KMS-11 (cell line): Measurements from ENCODE around the gene CASK.
"Not testable (repeated sequence)": the region's sequence is repeated elsewhere in the genome, so short reads cannot be mapped to it uniquely, and the experiment has no call there.

Source experiments
- H2AFZ ChIP-seq: fragments of 200-600 bp; sonication (generic); 2 replicates; pipeline ENCODE4 v1.6.1; 2016; ENCODE audit warnings: antibody characterized with exemption, mixed run types, low read depth
- H3K27ac ChIP-seq: fragments of 200-600 bp; sonication (generic); 2 replicates; pipeline ENCODE4 v1.6.1; 2016; ENCODE audit warnings: mild to moderate bottlenecking, mixed run types
- H3K27me3 ChIP-seq: fragments of 200-600 bp; sonication (generic); 2 replicates; pipeline ENCODE4 v1.6.1; 2017; ENCODE audit warnings: mild to moderate bottlenecking, low read depth, mixed run types, moderate library complexity; ENCODE audit not compliant: insufficient read depth
- H3K36me3 ChIP-seq: fragments of 200-600 bp; sonication (generic); 2 replicates; pipeline ENCODE4 v1.6.1; 2017; ENCODE audit warnings: mild to moderate bottlenecking, mixed run types; ENCODE audit not compliant: insufficient read depth
- H3K4me1 ChIP-seq: fragments of 200-600 bp; sonication (generic); 2 replicates; pipeline ENCODE4 v1.6.1; 2016; ENCODE audit warnings: mild to moderate bottlenecking, low read depth, mixed run types; ENCODE audit not compliant: poor library complexity, severe bottlenecking
- H3K4me2 ChIP-seq: fragments of 200-600 bp; sonication (generic); 2 replicates; pipeline ENCODE4 v1.7.0; 2016; ENCODE audit warnings: mild to moderate bottlenecking, mixed run types
- H3K4me3 ChIP-seq: fragments of 200-600 bp; sonication (generic); IDR thresholded peaks from 2 replicates; pipeline ENCODE4 v1.6.1; 2017; ENCODE audit warnings: low read depth, low read length, mixed read lengths; ENCODE audit not compliant: insufficient read depth
- H3K79me2 ChIP-seq: fragments of 200-600 bp; sonication (generic); 2 replicates; pipeline ENCODE4 v1.6.1; 2016; ENCODE audit warnings: low read depth, mixed run types; ENCODE audit not compliant: insufficient read depth
- H3K9ac ChIP-seq: fragments of 200-600 bp; sonication (generic); 2 replicates; pipeline ENCODE4 v1.6.1; 2016; ENCODE audit warnings: mild to moderate bottlenecking, mixed run types
- H4K20me1 ChIP-seq: fragments of 200-600 bp; sonication (generic); 2 replicates; pipeline ENCODE4 v1.6.1; 2016; ENCODE audit warnings: mild to moderate bottlenecking, mixed run types; ENCODE audit not compliant: insufficient read depth
- CTCF ChIP-seq: fragments of 200-600 bp; sonication (generic); conservative IDR thresholded peaks from 2 replicates; pipeline ENCODE4 v1.6.1; 2017; ENCODE audit warnings: low read depth, mild to moderate bottlenecking, antibody characterized with exemption, low read length, moderate library complexity, mixed read lengths

The CASK gene

GRCh38 chrX:41722214-41722613 is 201.1 kb downstream of the CASK start:
- Histone ChIP-seq H3K4me2 (no peak overlapping the region), H3K4me3 (no peak overlapping the region), H3K27ac (no peak overlapping the region), H4K20me1 (no peaks in the 10 kb centered on the region), H3K79me2 (no peaks in the 10 kb centered on the region), H3K4me1 (no peaks in the 10 kb centered on the region), H2AFZ (no peak overlapping the region), H3K27me3 (no peaks in the 10 kb centered on the region), H3K9ac (no peak overlapping the region), H3K36me3 (no peaks in the 10 kb centered on the region)
- TF ChIP-seq CTCF = no peak

- H3K4me1 ChIP-seq = no peaks in the 10 kb centered on the region
- H3K4me2 ChIP-seq = no peak overlapping the region
- no peak overlapping the region for H3K4me3 ChIP-seq
- H4K20me1 ChIP-seq = no peaks in the 10 kb centered on the region
- no peak overlapping the region for H2AFZ ChIP-seq
- H3K36me3 ChIP-seq = no peaks in the 10 kb centered on the region
- no peak overlapping the region for H3K9ac ChIP-seq
- H3K79me2 ChIP-seq = no peaks in the 10 kb centered on the region
- TF ChIP-seq CTCF = no peak
- no peaks in the 10 kb centered on the region for H3K27me3 ChIP-seq
- no peak overlapping the region for H3K27ac ChIP-seq
Measured at GRCh38 chrX:41721590-41721989, 201.8 kb downstream of the CASK start.

GRCh38 chrX:41720125-41720779 is 203.1 kb downstream of the CASK start:
- H3K27ac ChIP-seq = no peak overlapping the region
- H3K4me1 ChIP-seq = no peaks in the 10 kb centered on the region
- no peak overlapping the region for H2AFZ ChIP-seq

GRCh38 chrX:41719610-41720009 is 203.7 kb downstream of the CASK start:
- H3K4me1 ChIP-seq, H3K4me3 ChIP-seq, H4K20me1 ChIP-seq, H2AFZ ChIP-seq, H3K4me2 ChIP-seq, H3K27me3 ChIP-seq, H3K79me2 ChIP-seq, H3K36me3 ChIP-seq, H3K27ac ChIP-seq, H3K9ac ChIP-seq: not testable (repeated sequence)

More at GRCh38 chrX:41720125-41720779, 203.1 kb downstream of the CASK start:
- Histone ChIP-seq H3K36me3 (no peaks in the 10 kb centered on the region), H3K4me2 (no peak overlapping the region), H3K9ac (no peak overlapping the region), H4K20me1 (no peaks in the 10 kb centered on the region), H3K27me3 (no peaks in the 10 kb centered on the region), H3K4me3 (no peak overlapping the region), H3K79me2 (no peaks in the 10 kb centered on the region)
- TF ChIP-seq CTCF = no peak

GRCh38 chrX:41718481-41719235 is 204.7 kb downstream of the CASK start:
- no peak overlapping the region for H3K27ac ChIP-seq
- H3K4me3 ChIP-seq = no peak overlapping the region
- H3K4me2 ChIP-seq = no peak overlapping the region
- H3K9ac ChIP-seq = no peak overlapping the region
- no peak for TF ChIP-seq CTCF
- no peak overlapping the region for H2AFZ ChIP-seq
- H3K27me3 ChIP-seq = no peaks in the 10 kb centered on the region
- H3K36me3 ChIP-seq = no peaks in the 10 kb centered on the region
- no peaks in the 10 kb centered on the region for H3K4me1 ChIP-seq
- no peaks in the 10 kb centered on the region for H3K79me2 ChIP-seq
- no peaks in the 10 kb centered on the region for H4K20me1 ChIP-seq
